NT2/D1 (cell line): ENCODE data around the gene KLHL6.

ENCODE experiments used
- YY1 ChIP-seq: IDR thresholded peaks from 2 replicates; pipeline ENCODE4 v1.6.1; 2011; ENCODE audit not compliant: insufficient read length, insufficient read depth
- ZNF274 ChIP-seq: IDR thresholded peaks from 2 replicates; pipeline ENCODE4 v1.6.1; 2011; ENCODE audit warnings: mild to moderate bottlenecking, low read depth, low read length

DNA sequence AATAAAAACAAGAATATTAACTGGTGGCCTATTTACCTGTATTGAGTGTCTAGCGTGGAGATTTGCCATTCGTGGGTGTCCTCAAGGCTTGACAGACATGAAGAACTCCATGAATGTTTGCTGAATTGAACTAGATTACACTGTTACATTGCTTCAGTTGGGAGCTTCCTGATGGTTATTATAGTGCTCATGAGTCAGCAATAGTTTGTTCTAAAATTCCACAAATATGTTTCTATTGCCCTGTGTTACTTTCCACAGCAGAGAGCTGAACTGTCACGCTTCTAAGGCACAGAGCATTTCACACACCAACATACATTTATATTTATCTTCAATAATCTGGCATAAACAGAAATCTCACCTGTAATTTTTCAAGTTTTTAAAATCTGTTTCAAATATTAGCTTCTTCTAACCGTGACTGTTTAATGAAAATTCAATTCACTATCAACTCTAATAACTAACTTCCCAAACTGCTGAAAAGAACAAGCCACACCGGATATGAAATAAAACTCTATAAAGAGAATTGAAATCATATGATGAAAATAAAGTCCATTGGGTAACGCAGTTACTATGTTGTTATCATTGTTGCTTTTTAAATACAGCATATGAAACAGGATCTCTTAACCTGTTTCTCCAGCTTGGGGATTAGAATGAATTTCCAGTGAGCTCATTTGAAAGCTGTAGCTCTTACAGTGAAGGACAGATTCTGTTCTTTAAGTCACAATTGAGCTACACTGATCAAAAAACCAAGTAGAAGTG lies 65.9 kb downstream of the KLHL6 start:
- TF ChIP-seq ZNF274 (no peak), YY1 (no peak)
